K562 (cell line): ENCODE measurements around the gene HK2. TPM values are rescaled to one million over a fixed set of nuclear protein-coding genes. Genes with fewer than 3 reads are reported as not detected.

Experiments
- ARHGAP35 ChIP-seq: fragments of 450-650 bp; IDR thresholded peaks from 2 replicates; pipeline ENCODE4 v1.6.1; 2018; ENCODE audit not compliant: partially characterized antibody
- BMI1 ChIP-seq: fragments of 150-350 bp; IDR thresholded peaks from 2 replicates; pipeline ENCODE4 v1.6.1; 2014; ENCODE audit warnings: low read length
- LARP7 ChIP-seq: fragments of 450-650 bp; IDR thresholded peaks from 2 replicates; pipeline ENCODE4 v1.6.1; 2016
- MAZ ChIP-seq, 2 experiments: fragments of 450-650 bp in 1 of 2; sonication (generic) in 1 of 2; formaldehyde crosslinking; IDR thresholded peaks in 1 of 2; conservative IDR thresholded peaks in 1 of 2; 2 replicates each; pipeline versions ENCODE4 v1.4.0 to v1.5.0; 2020; ENCODE audit warnings: mild to moderate bottlenecking in 1 of 2, missing genetic modification reagents in 1 of 2
- NR4A1 ChIP-seq, 2 experiments: fragments of 250-450 bp in 1 of 2; fragments of 450-650 bp in 1 of 2; sonication (Bioruptor Pico) in 1 of 2; IDR thresholded peaks; 2 replicates each; pipeline versions ENCODE4 v1.4.0 to v1.6.1; 2016 to 2020; ENCODE audit warnings: mild to moderate bottlenecking in 2 of 2, missing compliant biosample characterization in 1 of 2, missing genetic modification characterization in 1 of 2, moderate library complexity in 1 of 2
- RAD51 ChIP-seq: fragments of 450-650 bp; IDR thresholded peaks from 2 replicates; pipeline ENCODE4 v1.7.1; 2016; ENCODE audit warnings: low read depth, mild to moderate bottlenecking, borderline replicate concordance
- SAP30 ChIP-seq: fragments of 200-600 bp; sonication (generic); IDR thresholded peaks from 2 replicates; pipeline ENCODE4 v1.6.1; 2012; ENCODE audit warnings: borderline replicate concordance, low read depth, mild to moderate bottlenecking, moderate library complexity, low read length, control low read depth, inconsistent platforms; ENCODE audit not compliant: insufficient read depth, poor library complexity, severe bottlenecking
- TCF7L2 ChIP-seq: fragments of 150-350 bp; IDR thresholded peaks from 2 replicates; pipeline ENCODE4 v1.6.1; 2016; ENCODE audit warnings: low read depth, mild to moderate bottlenecking, low read length, moderate library complexity
- ZBTB33 ChIP-seq: sonication (generic); formaldehyde crosslinking; IDR thresholded peaks from 2 replicates; pipeline ENCODE4 v1.8.1; 2023; ENCODE audit warnings: mild to moderate bottlenecking, missing genetic modification reagents
- ZNF133 ChIP-seq: fragments of 250-450 bp; sonication (Bioruptor Pico); IDR thresholded peaks from 2 replicates; pipeline ENCODE4 v1.4.0; 2020; ENCODE audit warnings: mild to moderate bottlenecking
- ZNF507 ChIP-seq: conservative IDR thresholded peaks from 2 replicates; pipeline ENCODE4 v1.6.1; 2017; ENCODE audit warnings: missing genetic modification characterization, missing compliant biosample characterization
- ZSCAN32 ChIP-seq: fragments of 450-650 bp; formaldehyde crosslinking; IDR thresholded peaks from 2 replicates; pipeline ENCODE4 v1.4.0; 2020; ENCODE audit warnings: mild to moderate bottlenecking, moderate library complexity
- polyA plus RNA-seq, 8 experiments: library from polyadenylated mRNA; depleted of rRNA in 4 of 8; stranded (reverse) in 5 of 8; unstranded in 3 of 8; fragments of >200 nt; fragmentation: Nextera tagmentation in 2 of 8; fragmentation: Illumina TruSeq in 1 of 8; extraction: Ambion mirVana in 2 of 8; extraction: Trizol in 1 of 8; gene quantifications; 2 replicates each; pipeline versions ENCODE4 v1.2.1 to v1.2.3, GENCODE V29; 2011 to 2014; ENCODE audit warnings: inconsistent platforms in 1 of 8, missing spikeins in 1 of 8
- total RNA-seq, 7 experiments: library from RNA; depleted of rRNA in 6 of 7; stranded (reverse); fragments of >200 nt in 6 of 7; fragmentation: Illumina TruSeq in 2 of 7; extraction: Trizol in 2 of 7; gene quantifications; 2 replicates each; pipeline versions ENCODE4 v1.2.1 to v1.2.3, GENCODE V29; 2011 to 2021; ENCODE audit warnings: low replicate concordance in 1 of 7
- TF ChIP-seq, protein P1 (sequence below): sonication (generic); formaldehyde crosslinking; IDR thresholded peaks from 2 replicates; pipeline ENCODE4 v1.8.0; 2022; ENCODE audit warnings: missing genetic modification reagents, mild to moderate bottlenecking, moderate library complexity, borderline replicate concordance
- TF ChIP-seq, protein P2 (sequence below), 2 experiments: IDR thresholded peaks; 2 replicates each; pipeline ENCODE4 v1.6.1; 2012; ENCODE audit warnings: improper control_type of control experiment in 2 of 2, low read depth in 2 of 2, low read length in 2 of 2, borderline replicate concordance in 1 of 2

HK2 gene
- total and polyA plus RNA-seq, 9 of the 15 experiments (the other 6 are each of a cell fraction or from before 2014, with no cell fraction given): 4.7 to 56.0 (median 19.9) TPM

- TF ChIP-seq TCF7L2 (no peak), ZSCAN32 (CRISPR knock-in tag) (no peak), SAP30 (no peak), RAD51 (no peak), NR4A1 (CRISPR knock-in tag; IDR thresholded peaks at IDR 0.05) (no peak), NR4A1 (tag; IDR thresholded peaks at IDR 0.05) (no peak), ZNF133 (CRISPR knock-in tag) (no peak), MAZ (CRISPR knock-in tag; conservative IDR thresholded peaks at IDR 0.05 in 1 of 2, IDR thresholded peaks at IDR 0.05 in 1 of 2) (no peak), ARHGAP35 (no peak), ZBTB33 (CRISPR knock-in tag) (no peak), ZNF507 (no peak), LARP7 (no peak), BMI1 (no peak)
- TF ChIP-seq, protein P1, sequence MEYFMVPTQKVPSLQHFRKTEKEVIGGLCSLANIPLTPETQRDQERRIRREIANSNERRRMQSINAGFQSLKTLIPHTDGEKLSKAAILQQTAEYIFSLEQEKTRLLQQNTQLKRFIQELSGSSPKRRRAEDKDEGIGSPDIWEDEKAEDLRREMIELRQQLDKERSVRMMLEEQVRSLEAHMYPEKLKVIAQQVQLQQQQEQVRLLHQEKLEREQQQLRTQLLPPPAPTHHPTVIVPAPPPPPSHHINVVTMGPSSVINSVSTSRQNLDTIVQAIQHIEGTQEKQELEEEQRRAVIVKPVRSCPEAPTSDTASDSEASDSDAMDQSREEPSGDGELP (CRISPR knock-in tag): no peak
- TF ChIP-seq, protein P2, sequence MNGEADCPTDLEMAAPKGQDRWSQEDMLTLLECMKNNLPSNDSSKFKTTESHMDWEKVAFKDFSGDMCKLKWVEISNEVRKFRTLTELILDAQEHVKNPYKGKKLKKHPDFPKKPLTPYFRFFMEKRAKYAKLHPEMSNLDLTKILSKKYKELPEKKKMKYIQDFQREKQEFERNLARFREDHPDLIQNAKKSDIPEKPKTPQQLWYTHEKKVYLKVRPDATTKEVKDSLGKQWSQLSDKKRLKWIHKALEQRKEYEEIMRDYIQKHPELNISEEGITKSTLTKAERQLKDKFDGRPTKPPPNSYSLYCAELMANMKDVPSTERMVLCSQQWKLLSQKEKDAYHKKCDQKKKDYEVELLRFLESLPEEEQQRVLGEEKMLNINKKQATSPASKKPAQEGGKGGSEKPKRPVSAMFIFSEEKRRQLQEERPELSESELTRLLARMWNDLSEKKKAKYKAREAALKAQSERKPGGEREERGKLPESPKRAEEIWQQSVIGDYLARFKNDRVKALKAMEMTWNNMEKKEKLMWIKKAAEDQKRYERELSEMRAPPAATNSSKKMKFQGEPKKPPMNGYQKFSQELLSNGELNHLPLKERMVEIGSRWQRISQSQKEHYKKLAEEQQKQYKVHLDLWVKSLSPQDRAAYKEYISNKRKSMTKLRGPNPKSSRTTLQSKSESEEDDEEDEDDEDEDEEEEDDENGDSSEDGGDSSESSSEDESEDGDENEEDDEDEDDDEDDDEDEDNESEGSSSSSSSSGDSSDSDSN (IDR thresholded peaks at IDR 0.05; ENCODE audit: borderline replicate concordance in 1 of 2, low read depth in 2 of 2, low read length in 2 of 2): no peak
Measured at GRCh38 chr2:74896232-74896631, 62.3 kb downstream of the HK2 start (continued).
